BE2C (cell line): ENCODE data around the gene HAX1.
"Not testable (repeated sequence)": the region's sequence is repeated elsewhere in the genome, so short reads cannot be mapped to it uniquely, and the experiment has no call there.

ENCODE experiments used
- DNase-seq: peaks from one replicate; pipeline ENCODE4 v3.0.0-alpha.2; 2020
- H3K27me3 ChIP-seq: fragments of 250-450 bp; sonication (Bioruptor Pico); 2 replicates; pipeline ENCODE4 v1.5.1; 2020; ENCODE audit warnings: mild to moderate bottlenecking
- H3K36me3 ChIP-seq: fragments of 250-450 bp; sonication (Bioruptor Pico); 2 replicates; pipeline ENCODE4 v1.5.1; 2020; ENCODE audit warnings: mild to moderate bottlenecking
- H3K4me1 ChIP-seq: fragments of 250-450 bp; sonication (Bioruptor Pico); 2 replicates; pipeline ENCODE4 v1.5.1; 2020
- H3K4me3 ChIP-seq: 2 replicates; pipeline ENCODE4 v1.5.1; 2011; ENCODE audit warnings: low read depth, low read length
- H3K9me3 ChIP-seq: fragments of 250-450 bp; sonication (Bioruptor Pico); 2 replicates; pipeline ENCODE4 v1.5.1; 2020
- CTCF ChIP-seq: IDR thresholded peaks from 2 replicates; pipeline ENCODE4 v1.5.1; 2012; ENCODE audit warnings: mild to moderate bottlenecking, low read depth, low read length

HAX1 gene

DNA sequence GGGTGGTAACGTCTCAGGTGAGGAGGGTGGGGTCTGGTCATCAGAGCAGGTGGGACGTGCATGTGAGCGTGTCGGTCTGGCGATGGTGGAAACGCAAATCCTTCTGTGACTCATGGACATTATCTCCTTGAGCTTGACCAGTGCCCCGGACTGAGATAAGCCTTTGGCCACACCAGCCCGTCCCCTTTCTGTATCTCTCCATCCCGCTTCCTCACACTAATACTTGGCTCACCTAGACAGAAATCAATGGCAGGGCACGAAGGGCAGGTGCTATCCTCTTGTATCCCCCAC, 40.6 kb downstream of the HAX1 start:
- no peak for DNase-seq
- no peaks in the 10 kb centered on the region for H3K27me3 ChIP-seq
- H3K9me3 ChIP-seq, result no peaks in the 10 kb centered on the region; the same call in 1 of the 2 replicates
- no peaks in the 10 kb centered on the region for H3K36me3 ChIP-seq
- no peak for TF ChIP-seq CTCF
- no peak overlapping the region for H3K4me3 ChIP-seq
- no peaks in the 10 kb centered on the region for H3K4me1 ChIP-seq

DNA sequence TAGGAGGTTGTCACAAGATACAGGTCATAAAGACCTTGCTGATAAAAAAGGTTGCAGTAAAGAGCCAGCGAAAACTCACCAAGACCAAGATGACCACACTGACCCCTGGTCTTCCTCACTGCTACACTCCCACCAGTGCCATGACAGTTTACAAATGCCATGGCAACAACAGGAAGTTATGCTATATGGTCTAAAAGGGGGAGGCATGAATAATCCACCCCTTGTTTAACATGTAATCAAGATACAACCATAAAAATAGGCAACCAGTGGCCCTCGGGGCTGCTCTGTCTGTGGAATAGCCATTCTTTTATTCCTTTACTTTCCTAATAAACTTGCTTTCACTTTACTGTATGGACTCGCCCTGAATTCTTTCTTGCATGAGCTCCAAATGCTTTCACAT, 41.8 kb downstream of the HAX1 start:
- not testable (repeated sequence) for DNase-seq, H3K9me3 ChIP-seq, H3K4me3 ChIP-seq, H3K27me3 ChIP-seq, H3K36me3 ChIP-seq, H3K4me1 ChIP-seq

GRCh38 chr1:154316704-154317103, 44.3 kb downstream of the HAX1 start:
- H3K36me3 ChIP-seq, result no peaks in the 10 kb centered on the region
- TF ChIP-seq CTCF, result no peak
- H3K4me3 ChIP-seq, result no peak overlapping the region

DNA sequence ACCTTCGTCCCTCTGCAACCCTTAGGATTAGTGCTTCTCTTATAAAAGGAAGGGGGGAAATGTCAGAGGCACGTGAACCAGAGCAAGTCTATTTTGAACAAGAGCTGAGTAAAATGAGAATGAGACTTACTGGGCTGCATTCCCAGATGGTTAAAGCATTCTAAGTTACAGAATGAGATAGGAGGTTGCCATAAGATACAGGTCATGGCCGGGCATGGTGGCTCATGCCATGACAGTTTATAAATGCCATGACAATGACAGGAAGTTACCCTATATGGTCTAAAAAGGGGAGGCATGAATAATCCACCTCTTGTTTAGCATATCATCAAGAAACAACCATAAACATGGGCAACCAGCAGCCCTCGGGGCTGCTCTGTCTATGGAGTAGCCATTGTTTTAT, 46.0 kb downstream of the HAX1 start:
- Histone ChIP-seq H3K36me3 (no peaks in the 10 kb centered on the region), H3K27me3 (no peaks in the 10 kb centered on the region), H3K9me3 (no peaks in the 10 kb centered on the region; the same call in 1 of the 2 replicates), H3K4me1 (peaks cover 6% of the 10 kb centered on the region), H3K4me3 (no peak overlapping the region)
- no peak for TF ChIP-seq CTCF
- DNase-seq, result no peak

More at GRCh38 chr1:154316704-154317103, 44.3 kb downstream of the HAX1 start:
- H3K9me3 ChIP-seq, result no peaks in the 10 kb centered on the region; the same call in 1 of the 2 replicates
- H3K27me3 ChIP-seq, result no peaks in the 10 kb centered on the region
- no peak for DNase-seq
- H3K4me1 ChIP-seq, result peaks cover 6% of the 10 kb centered on the region

GRCh38 chr1:154320882-154321608, 48.6 kb downstream of the HAX1 start, which contains the start of gene AQP10:
AQP10 (plus strand) TSS chr1:154321093; CDS start chr1:154321156, 63 bp downstream.
- Histone ChIP-seq H3K9me3 (no peaks in the 10 kb centered on the region; the same call in 1 of the 2 replicates), H3K36me3 (no peaks in the 10 kb centered on the region), H3K4me1 (peaks cover 10% of the 10 kb centered on the region), H3K4me3 (peak within 1 kb of the TSS; percentile 41), H3K27me3 (no peaks in the 10 kb centered on the region)
- peak; percentile 30; the same call in 1 of the 2 replicates for TF ChIP-seq CTCF
- peak; percentile 73 for DNase-seq

- H3K9me3 ChIP-seq, H3K36me3 ChIP-seq, H3K27me3 ChIP-seq, DNase-seq: not testable (repeated sequence)
- Histone ChIP-seq H3K4me3 (peak overlapping the region; percentile 41; the same call in 1 of the 2 replicates), H3K4me1 (peaks cover 10% of the 10 kb centered on the region)
These were observed 49.1 kb downstream of the HAX1 start for GRCh38 chr1:154321609-154321934.

GRCh38 chr1:154323493-154323892, 51.1 kb downstream of the HAX1 start:
- H3K27me3 ChIP-seq, result no peaks in the 10 kb centered on the region
- TF ChIP-seq CTCF, result no peak
- DNase-seq, result no peak
- H3K9me3 ChIP-seq, result no peaks in the 10 kb centered on the region
- H3K4me3 ChIP-seq, result no peak overlapping the region
- peaks cover 22% of the 10 kb centered on the region for H3K4me1 ChIP-seq
- H3K36me3 ChIP-seq, result no peaks in the 10 kb centered on the region
